Measurements from ENCODE around the gene LRRK1.

Gene LRRK1

DNA sequence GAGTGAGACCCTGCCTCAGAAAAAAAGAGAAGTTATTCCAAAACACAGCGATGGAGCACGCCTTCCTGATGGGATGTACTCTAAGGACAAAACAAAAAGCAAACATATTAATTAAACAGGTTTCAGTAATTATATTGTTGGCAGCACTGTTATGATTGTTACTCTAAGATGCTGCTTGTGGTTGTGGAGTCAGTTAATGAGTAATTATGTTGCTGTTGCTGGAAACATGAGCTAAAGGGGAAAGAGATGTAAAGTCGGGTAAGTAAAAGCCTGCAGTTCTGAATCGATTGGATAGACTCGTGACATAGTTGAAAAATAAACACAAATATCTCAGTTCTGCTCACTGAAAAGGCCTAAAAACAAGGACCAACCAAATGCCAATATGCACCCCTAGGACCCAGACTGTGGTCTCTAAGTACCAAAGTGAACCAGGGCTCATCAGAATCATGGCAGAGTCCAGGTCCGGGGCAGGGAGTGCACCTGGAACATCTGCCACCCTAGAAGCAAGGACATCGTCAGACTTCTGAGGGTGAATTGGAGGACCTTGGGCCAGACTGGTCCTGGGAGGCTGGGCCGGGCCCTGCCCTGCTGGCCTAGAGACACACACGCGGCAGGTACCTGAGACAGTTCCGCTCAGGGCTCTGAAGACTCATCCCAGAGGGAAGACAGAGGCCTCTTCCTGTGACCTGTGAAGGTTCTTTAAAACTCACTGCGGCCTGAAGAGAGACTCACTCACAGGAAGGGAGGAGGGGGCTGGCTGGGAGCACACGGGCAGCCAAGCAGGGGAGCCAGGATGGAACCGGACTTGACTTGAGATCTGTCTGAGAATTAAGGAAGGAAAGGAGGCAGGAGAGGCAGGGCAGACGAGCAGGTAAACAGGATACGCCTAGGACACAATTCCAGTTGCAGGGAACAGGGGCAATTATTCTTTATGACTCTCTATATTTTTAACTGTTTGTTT, 140.5 kb downstream of the LRRK1 start:
- Histone ChIP-seq H3K4me2 (ENCODE audit: low read length) (no peak overlapping the region), H3K9me2 (replicated peaks; ENCODE audit: control insufficient read depth, low read length) (no peaks in the 10 kb centered on the region), H3K27ac (ENCODE audit: low read depth, low read length) (no peak overlapping the region), H3K79me2 (ENCODE audit: control insufficient read depth, low read length) (no peaks in the 10 kb centered on the region), H3K4me3 (ENCODE audit: low read length) (no peak overlapping the region), H3F3A (ENCODE audit: control insufficient read depth, insufficient read depth) (no peaks in the 10 kb centered on the region), H3K4me1 (ENCODE audit: control insufficient read depth, low read length) (peaks cover 8% of the 10 kb centered on the region), H4K20me1 (ENCODE audit: control insufficient read depth, insufficient read depth, low read depth, low read length) (no peaks in the 10 kb centered on the region), H3K9me3 (ENCODE audit: control insufficient read depth, insufficient read depth, low read length) (no peaks in the 10 kb centered on the region), H3K27me3 (ENCODE audit: control insufficient read depth, low read length) (no peaks in the 10 kb centered on the region), H3K36me3 (ENCODE audit: control insufficient read depth, low read length) (peaks cover 100% of the 10 kb centered on the region)
- no peak for TF ChIP-seq EZH2phosphoT487 (IDR thresholded peaks at IDR 0.05; ENCODE audit: borderline replicate concordance, low read length)
- TF ChIP-seq, protein P1, sequence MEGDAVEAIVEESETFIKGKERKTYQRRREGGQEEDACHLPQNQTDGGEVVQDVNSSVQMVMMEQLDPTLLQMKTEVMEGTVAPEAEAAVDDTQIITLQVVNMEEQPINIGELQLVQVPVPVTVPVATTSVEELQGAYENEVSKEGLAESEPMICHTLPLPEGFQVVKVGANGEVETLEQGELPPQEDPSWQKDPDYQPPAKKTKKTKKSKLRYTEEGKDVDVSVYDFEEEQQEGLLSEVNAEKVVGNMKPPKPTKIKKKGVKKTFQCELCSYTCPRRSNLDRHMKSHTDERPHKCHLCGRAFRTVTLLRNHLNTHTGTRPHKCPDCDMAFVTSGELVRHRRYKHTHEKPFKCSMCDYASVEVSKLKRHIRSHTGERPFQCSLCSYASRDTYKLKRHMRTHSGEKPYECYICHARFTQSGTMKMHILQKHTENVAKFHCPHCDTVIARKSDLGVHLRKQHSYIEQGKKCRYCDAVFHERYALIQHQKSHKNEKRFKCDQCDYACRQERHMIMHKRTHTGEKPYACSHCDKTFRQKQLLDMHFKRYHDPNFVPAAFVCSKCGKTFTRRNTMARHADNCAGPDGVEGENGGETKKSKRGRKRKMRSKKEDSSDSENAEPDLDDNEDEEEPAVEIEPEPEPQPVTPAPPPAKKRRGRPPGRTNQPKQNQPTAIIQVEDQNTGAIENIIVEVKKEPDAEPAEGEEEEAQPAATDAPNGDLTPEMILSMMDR (IDR thresholded peaks at IDR 0.05; ENCODE audit: low read depth, low read length, poor library complexity, severe bottlenecking), result no peak

GRCh38 chr15:101060576-101061551, 141.7 kb downstream of the LRRK1 start:
- TF ChIP-seq, protein P1 (IDR thresholded peaks at IDR 0.05; ENCODE audit: low read depth, low read length, poor library complexity, severe bottlenecking), result no peak
- no peak for TF ChIP-seq EZH2phosphoT487 (IDR thresholded peaks at IDR 0.05; ENCODE audit: borderline replicate concordance, low read length)
- Histone ChIP-seq H3K4me3 (ENCODE audit: low read length) (no peak overlapping the region), H3K27ac (ENCODE audit: low read depth, low read length) (no peak overlapping the region), H3K79me2 (ENCODE audit: control insufficient read depth, low read length) (no peaks in the 10 kb centered on the region), H3K4me1 (ENCODE audit: control insufficient read depth, low read length) (peaks cover 8% of the 10 kb centered on the region), H3F3A (ENCODE audit: control insufficient read depth, insufficient read depth) (no peaks in the 10 kb centered on the region), H4K20me1 (ENCODE audit: control insufficient read depth, insufficient read depth, low read depth, low read length) (no peaks in the 10 kb centered on the region), H3K9me2 (replicated peaks; ENCODE audit: control insufficient read depth, low read length) (no peaks in the 10 kb centered on the region), H3K27me3 (ENCODE audit: control insufficient read depth, low read length) (no peaks in the 10 kb centered on the region), H3K36me3 (ENCODE audit: control insufficient read depth, low read length) (peaks cover 100% of the 10 kb centered on the region), H3K4me2 (ENCODE audit: low read length) (no peak overlapping the region), H3K9me3 (ENCODE audit: control insufficient read depth, insufficient read depth, low read length) (no peaks in the 10 kb centered on the region)

- H3K27ac ChIP-seq (ENCODE audit: low read depth, low read length), result no peak overlapping the region
- peaks cover 8% of the 10 kb centered on the region for H3K4me1 ChIP-seq (ENCODE audit: control insufficient read depth, low read length)
- H4K20me1 ChIP-seq (ENCODE audit: control insufficient read depth, insufficient read depth, low read depth, low read length), result no peaks in the 10 kb centered on the region
- H3K9me3 ChIP-seq (ENCODE audit: control insufficient read depth, insufficient read depth, low read length), result no peaks in the 10 kb centered on the region
- no peaks in the 10 kb centered on the region for H3K27me3 ChIP-seq (ENCODE audit: control insufficient read depth, low read length)
- no peak overlapping the region for H3K4me3 ChIP-seq (ENCODE audit: low read length)
- no peaks in the 10 kb centered on the region for H3F3A ChIP-seq (ENCODE audit: control insufficient read depth, insufficient read depth)
- H3K4me2 ChIP-seq (ENCODE audit: low read length), result no peak overlapping the region
- TF ChIP-seq EZH2phosphoT487 (IDR thresholded peaks at IDR 0.05; ENCODE audit: borderline replicate concordance, low read length), result no peak
- TF ChIP-seq, protein P1 (IDR thresholded peaks at IDR 0.05; ENCODE audit: low read depth, low read length, poor library complexity, severe bottlenecking), result no peak
- H3K79me2 ChIP-seq (ENCODE audit: control insufficient read depth, low read length), result no peaks in the 10 kb centered on the region
- H3K9me2 ChIP-seq (replicated peaks; ENCODE audit: control insufficient read depth, low read length), result no peaks in the 10 kb centered on the region
- peaks cover 100% of the 10 kb centered on the region for H3K36me3 ChIP-seq (ENCODE audit: control insufficient read depth, low read length)
These were observed 142.9 kb downstream of the LRRK1 start for GRCh38 chr15:101062063-101062462.

All from DOHH2 (cell line).